Esophagus muscularis mucosa (tissue), 3 donors: ENCODE results near the gene TRIM2.

Experiments
- POLR2AphosphoS5 ChIP-seq, 2 donors: sonication (generic); formaldehyde crosslinking; IDR thresholded peaks; one replicate each; pipeline ENCODE4 v1.6.1; 2017; ENCODE audit warnings: antibody characterized with exemption in 2 of 2
- TF ChIP-seq, protein P1 (sequence below), 3 experiments: fragments of 200-600 bp in 2 of 3; fragments of 450-650 bp in 1 of 3; sonication (generic) in 2 of 3; IDR thresholded peaks; one replicate each; pipeline ENCODE4 v1.5.1; 2017 to 2019; ENCODE audit warnings: antibody characterized with exemption in 3 of 3, mild to moderate bottlenecking in 2 of 3, moderate library complexity in 1 of 3

DNA sequence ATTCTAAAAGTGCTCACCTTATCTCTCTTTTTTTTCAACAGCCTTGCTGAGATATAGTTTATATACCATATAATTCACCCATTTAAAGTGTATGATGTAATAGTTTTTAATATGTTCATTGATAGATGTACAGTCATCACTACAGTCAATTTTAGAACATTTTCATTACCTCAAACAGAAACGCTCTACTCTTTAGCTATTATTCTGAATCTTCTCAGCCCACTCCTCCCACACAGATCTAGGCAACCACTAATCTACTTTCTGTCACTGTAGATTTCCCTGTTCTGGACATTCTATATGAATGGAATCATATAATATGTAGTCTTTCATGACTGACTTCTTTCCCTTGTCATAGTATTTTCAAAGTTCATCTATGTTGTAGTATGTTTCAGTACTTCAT lies 162.8 kb downstream of the TRIM2 start:
- TF ChIP-seq, protein P1, sequence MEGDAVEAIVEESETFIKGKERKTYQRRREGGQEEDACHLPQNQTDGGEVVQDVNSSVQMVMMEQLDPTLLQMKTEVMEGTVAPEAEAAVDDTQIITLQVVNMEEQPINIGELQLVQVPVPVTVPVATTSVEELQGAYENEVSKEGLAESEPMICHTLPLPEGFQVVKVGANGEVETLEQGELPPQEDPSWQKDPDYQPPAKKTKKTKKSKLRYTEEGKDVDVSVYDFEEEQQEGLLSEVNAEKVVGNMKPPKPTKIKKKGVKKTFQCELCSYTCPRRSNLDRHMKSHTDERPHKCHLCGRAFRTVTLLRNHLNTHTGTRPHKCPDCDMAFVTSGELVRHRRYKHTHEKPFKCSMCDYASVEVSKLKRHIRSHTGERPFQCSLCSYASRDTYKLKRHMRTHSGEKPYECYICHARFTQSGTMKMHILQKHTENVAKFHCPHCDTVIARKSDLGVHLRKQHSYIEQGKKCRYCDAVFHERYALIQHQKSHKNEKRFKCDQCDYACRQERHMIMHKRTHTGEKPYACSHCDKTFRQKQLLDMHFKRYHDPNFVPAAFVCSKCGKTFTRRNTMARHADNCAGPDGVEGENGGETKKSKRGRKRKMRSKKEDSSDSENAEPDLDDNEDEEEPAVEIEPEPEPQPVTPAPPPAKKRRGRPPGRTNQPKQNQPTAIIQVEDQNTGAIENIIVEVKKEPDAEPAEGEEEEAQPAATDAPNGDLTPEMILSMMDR (IDR thresholded peaks at IDR 0.05) = no peak
- TF ChIP-seq POLR2AphosphoS5 (IDR thresholded peaks at IDR 0.05) = no peak
